WTC11 (cell line): ENCODE measurements around the gene KNDC1. TPM values are rescaled to one million over a fixed set of nuclear protein-coding genes. Genes with fewer than 3 reads are reported as not detected.

Experiments used
- ATAC-seq: fragments of 200-7000 bp; cut with Tn5 transposase; 2 replicates; pipeline ENCODE4 v1.10.0; 2021; ENCODE audit warnings: mild to moderate bottlenecking, moderate library complexity
- CTCF ChIA-PET: fragments of 300-600 bp; sonication (Branson Sonifier 250); formaldehyde crosslinking; loops from one replicate; lab custom pipeline; 2021; ENCODE audit warnings: antibody characterized with exemption; lab: Charles Lee
- POLR2A ChIA-PET: fragments of 350-600 bp; sonication (Branson Sonifier 250); formaldehyde crosslinking; loops from one replicate; lab custom pipeline; 2021; ENCODE audit warnings: antibody characterized with exemption; lab: Charles Lee
- DNase-seq: peaks from one replicate; pipeline ENCODE4 v3.0.0; 2021; ENCODE audit warnings: low spot score
- H3K27ac Mint-ChIP-seq: 2 replicates; pipeline ENCODE4 v1.8.0; 2021; ENCODE audit warnings: mixed read lengths
- H3K27me3 Mint-ChIP-seq: 2 replicates; pipeline ENCODE4 v1.8.0; 2021; ENCODE audit warnings: low read depth, mild to moderate bottlenecking, moderate library complexity, mixed read lengths
- H3K36me3 Mint-ChIP-seq: 2 replicates; pipeline ENCODE4 v1.8.0; 2021; ENCODE audit warnings: mixed read lengths
- H3K4me1 Mint-ChIP-seq: 2 replicates; pipeline ENCODE4 v1.8.0; 2022; ENCODE audit warnings: mixed read lengths
- H3K4me3 Mint-ChIP-seq: 2 replicates; pipeline ENCODE4 v1.8.0; 2021; ENCODE audit warnings: mild to moderate bottlenecking, moderate library complexity, mixed read lengths
- H3K9me3 Mint-ChIP-seq: 2 replicates; pipeline ENCODE4 v1.8.0; 2021; ENCODE audit warnings: mixed read lengths
- EMX1 ChIP-seq: fragments of 250-450 bp; sonication (Bioruptor Pico); IDR thresholded peaks from 2 replicates; pipeline ENCODE4 v1.8.0; 2021; ENCODE audit warnings: mild to moderate bottlenecking
- GABPB1 ChIP-seq: sonication (generic); formaldehyde crosslinking; IDR thresholded peaks from 2 replicates; pipeline ENCODE4 v1.8.1; 2023; ENCODE audit warnings: mild to moderate bottlenecking, missing genetic modification reagents
- GRHL2 ChIP-seq: fragments of 250-450 bp; sonication (Bioruptor Pico); IDR thresholded peaks from 2 replicates; pipeline ENCODE4 v1.8.0; 2022; ENCODE audit warnings: mild to moderate bottlenecking, moderate library complexity; ENCODE audit not compliant: insufficient replicate concordance, severe bottlenecking
- IRF2 ChIP-seq: sonication (generic); formaldehyde crosslinking; IDR thresholded peaks from 2 replicates; pipeline ENCODE4 v1.8.0; 2022; ENCODE audit warnings: low read depth, missing genetic modification reagents, borderline replicate concordance
- PRRX2 ChIP-seq: fragments of 250-450 bp; sonication (Bioruptor Pico); IDR thresholded peaks from 2 replicates; pipeline ENCODE4 v1.8.0; 2021; ENCODE audit warnings: mild to moderate bottlenecking
- SOX15 ChIP-seq: fragments of 250-450 bp; sonication (Bioruptor Pico); IDR thresholded peaks from 2 replicates; pipeline ENCODE4 v1.9.0; 2021; ENCODE audit warnings: mild to moderate bottlenecking
- SP1 ChIP-seq: sonication (generic); formaldehyde crosslinking; conservative IDR thresholded peaks from 2 replicates; pipeline ENCODE4 v1.8.1; 2022; ENCODE audit warnings: missing genetic modification reagents
- ZBTB21 ChIP-seq: sonication (generic); formaldehyde crosslinking; IDR thresholded peaks from 2 replicates; pipeline ENCODE4 v1.8.1; 2023; ENCODE audit warnings: mild to moderate bottlenecking, missing genetic modification reagents, borderline replicate concordance
- ZNF396 ChIP-seq: fragments of 250-450 bp; sonication (Bioruptor Pico); IDR thresholded peaks from 2 replicates; pipeline ENCODE4 v1.8.0; 2021; ENCODE audit warnings: mild to moderate bottlenecking, moderate library complexity, borderline replicate concordance
- total RNA-seq: library from RNA; stranded (reverse); gene quantifications from 3 replicates; pipeline ENCODE4 v1.2.3, GENCODE V29; 2021
- TF ChIP-seq, protein P1 (sequence below): fragments of 250-450 bp; sonication (Bioruptor Pico); IDR thresholded peaks from 2 replicates; pipeline ENCODE4 v1.8.0; 2021; ENCODE audit warnings: mild to moderate bottlenecking
- TF ChIP-seq, protein P2 (sequence below): sonication (generic); formaldehyde crosslinking; conservative IDR thresholded peaks from 2 replicates; pipeline ENCODE4 v1.8.1; 2023; ENCODE audit warnings: mild to moderate bottlenecking, low read depth, missing genetic modification reagents, moderate library complexity
- TF ChIP-seq, protein P3 (sequence below): fragments of 250-450 bp; sonication (Bioruptor Pico); IDR thresholded peaks from 2 replicates; pipeline ENCODE4 v2.1.2; 2022; ENCODE audit warnings: mild to moderate bottlenecking, moderate library complexity
- TF ChIP-seq, protein P4 (sequence below): sonication (generic); formaldehyde crosslinking; IDR thresholded peaks from 2 replicates; pipeline ENCODE4 v1.8.0; 2022; ENCODE audit warnings: mild to moderate bottlenecking, missing genetic modification reagents
- TF ChIP-seq, protein P5 (sequence below): sonication (generic); formaldehyde crosslinking; IDR thresholded peaks from 2 replicates; pipeline ENCODE4 v1.8.0; 2022; ENCODE audit warnings: mild to moderate bottlenecking, missing genetic modification reagents
- TF ChIP-seq, protein P6 (sequence below): sonication (generic); formaldehyde crosslinking; IDR thresholded peaks from 2 replicates; pipeline ENCODE4 v1.8.0; 2022; ENCODE audit warnings: missing genetic modification reagents

KNDC1 gene
- total RNA-seq, 1 experiment from 2014 or later: 26.6 TPM

DNA sequence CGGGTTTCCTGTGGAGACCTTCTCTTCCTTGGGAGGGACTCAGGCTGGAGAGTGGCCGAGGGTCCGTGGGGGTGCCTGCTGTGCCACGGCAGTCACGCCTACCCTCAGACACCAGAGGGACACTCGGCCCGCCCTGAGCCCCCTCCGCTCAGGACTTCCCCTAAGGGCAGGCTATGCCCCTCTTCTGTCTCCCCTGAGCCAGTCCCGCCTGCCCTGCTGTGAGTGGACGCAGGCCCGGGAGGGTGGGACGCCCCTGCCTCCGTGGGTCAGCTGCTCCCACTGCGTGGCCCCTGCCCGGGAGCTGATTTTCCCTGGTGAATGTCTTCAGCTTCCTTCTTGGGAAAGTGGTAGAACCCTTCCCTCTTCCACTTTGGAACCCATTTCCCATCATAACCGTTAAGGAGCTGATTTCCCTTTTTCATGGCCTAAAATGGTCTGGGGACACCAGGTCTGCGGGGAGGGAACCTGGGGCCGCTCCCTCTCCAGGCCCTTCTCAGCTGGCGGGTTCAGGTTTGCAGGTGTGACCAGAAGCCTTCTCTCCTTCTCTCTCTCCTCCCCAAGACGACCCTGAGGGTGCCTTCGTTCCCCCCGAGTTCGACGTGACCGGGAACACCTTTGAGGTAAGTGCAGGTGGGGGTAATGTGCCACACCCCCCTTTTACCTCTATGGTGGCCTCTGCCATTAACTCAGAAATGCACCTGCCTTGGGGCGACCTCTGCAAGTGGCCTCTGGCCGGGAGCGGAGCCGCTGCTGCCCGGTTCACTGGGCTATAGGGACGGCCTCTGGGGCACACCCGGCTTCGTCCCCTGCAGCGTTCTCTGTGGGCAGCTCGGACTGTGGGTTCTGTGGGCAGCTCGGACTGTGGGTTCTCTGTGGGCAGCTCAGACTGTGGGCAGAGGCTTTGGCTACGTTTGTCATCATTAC is 7.9 kb downstream of the KNDC1 start (continued):
- TF ChIP-seq, protein P1, sequence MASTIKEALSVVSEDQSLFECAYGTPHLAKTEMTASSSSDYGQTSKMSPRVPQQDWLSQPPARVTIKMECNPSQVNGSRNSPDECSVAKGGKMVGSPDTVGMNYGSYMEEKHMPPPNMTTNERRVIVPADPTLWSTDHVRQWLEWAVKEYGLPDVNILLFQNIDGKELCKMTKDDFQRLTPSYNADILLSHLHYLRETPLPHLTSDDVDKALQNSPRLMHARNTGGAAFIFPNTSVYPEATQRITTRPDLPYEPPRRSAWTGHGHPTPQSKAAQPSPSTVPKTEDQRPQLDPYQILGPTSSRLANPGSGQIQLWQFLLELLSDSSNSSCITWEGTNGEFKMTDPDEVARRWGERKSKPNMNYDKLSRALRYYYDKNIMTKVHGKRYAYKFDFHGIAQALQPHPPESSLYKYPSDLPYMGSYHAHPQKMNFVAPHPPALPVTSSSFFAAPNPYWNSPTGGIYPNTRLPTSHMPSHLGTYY (CRISPR knock-in tag): no peak
- no peak for TF ChIP-seq SP1 (CRISPR knock-in tag)

DNA sequence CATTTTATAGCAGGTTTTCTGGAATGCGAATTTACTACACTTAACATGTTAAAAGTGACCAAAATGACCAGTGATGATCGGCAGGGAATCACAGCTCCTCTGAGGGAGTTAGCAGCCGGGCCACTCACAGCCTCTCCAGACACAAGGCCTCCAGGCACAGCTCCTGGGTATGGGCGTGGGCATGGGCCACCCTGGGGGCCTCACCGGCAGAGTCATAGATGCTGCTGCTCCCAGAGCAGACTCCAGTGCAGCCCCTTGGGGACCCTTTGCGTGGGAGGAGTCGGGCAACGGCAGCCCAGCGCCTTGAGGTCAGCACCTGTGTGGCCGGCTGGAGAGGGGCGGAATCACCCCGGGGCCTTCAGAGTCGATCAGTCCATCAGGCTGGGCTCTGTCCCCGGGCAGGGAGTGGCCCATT is 8.6 kb downstream of the KNDC1 start:
- TF ChIP-seq ZBTB21 (CRISPR knock-in tag) (no peak), ZNF396 (CRISPR knock-in tag) (no peak), GABPB1 (CRISPR knock-in tag) (no peak), EMX1 (no peak), SP1 (CRISPR knock-in tag) (no peak), GRHL2 (CRISPR knock-in tag) (no peak), SOX15 (CRISPR knock-in tag) (no peak), IRF2 (CRISPR knock-in tag) (no peak), PRRX2 (no peak)
- TF ChIP-seq, protein P2, sequence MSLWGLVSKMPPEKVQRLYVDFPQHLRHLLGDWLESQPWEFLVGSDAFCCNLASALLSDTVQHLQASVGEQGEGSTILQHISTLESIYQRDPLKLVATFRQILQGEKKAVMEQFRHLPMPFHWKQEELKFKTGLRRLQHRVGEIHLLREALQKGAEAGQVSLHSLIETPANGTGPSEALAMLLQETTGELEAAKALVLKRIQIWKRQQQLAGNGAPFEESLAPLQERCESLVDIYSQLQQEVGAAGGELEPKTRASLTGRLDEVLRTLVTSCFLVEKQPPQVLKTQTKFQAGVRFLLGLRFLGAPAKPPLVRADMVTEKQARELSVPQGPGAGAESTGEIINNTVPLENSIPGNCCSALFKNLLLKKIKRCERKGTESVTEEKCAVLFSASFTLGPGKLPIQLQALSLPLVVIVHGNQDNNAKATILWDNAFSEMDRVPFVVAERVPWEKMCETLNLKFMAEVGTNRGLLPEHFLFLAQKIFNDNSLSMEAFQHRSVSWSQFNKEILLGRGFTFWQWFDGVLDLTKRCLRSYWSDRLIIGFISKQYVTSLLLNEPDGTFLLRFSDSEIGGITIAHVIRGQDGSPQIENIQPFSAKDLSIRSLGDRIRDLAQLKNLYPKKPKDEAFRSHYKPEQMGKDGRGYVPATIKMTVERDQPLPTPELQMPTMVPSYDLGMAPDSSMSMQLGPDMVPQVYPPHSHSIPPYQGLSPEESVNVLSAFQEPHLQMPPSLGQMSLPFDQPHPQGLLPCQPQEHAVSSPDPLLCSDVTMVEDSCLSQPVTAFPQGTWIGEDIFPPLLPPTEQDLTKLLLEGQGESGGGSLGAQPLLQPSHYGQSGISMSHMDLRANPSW (CRISPR knock-in tag): no peak
- TF ChIP-seq, protein P3, sequence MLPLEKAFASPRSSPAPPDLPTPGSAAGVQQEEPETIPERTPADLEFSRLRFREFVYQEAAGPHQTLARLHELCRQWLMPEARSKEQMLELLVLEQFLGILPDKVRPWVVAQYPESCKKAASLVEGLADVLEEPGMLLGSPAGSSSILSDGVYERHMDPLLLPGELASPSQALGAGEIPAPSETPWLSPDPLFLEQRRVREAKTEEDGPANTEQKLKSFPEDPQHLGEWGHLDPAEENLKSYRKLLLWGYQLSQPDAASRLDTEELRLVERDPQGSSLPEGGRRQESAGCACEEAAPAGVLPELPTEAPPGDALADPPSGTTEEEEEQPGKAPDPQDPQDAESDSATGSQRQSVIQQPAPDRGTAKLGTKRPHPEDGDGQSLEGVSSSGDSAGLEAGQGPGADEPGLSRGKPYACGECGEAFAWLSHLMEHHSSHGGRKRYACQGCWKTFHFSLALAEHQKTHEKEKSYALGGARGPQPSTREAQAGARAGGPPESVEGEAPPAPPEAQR: no peak
- TF ChIP-seq, protein P1 (CRISPR knock-in tag): no peak
- TF ChIP-seq, protein P4, sequence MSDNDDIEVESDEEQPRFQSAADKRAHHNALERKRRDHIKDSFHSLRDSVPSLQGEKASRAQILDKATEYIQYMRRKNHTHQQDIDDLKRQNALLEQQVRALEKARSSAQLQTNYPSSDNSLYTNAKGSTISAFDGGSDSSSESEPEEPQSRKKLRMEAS (CRISPR knock-in tag): no peak
- TF ChIP-seq, protein P5, sequence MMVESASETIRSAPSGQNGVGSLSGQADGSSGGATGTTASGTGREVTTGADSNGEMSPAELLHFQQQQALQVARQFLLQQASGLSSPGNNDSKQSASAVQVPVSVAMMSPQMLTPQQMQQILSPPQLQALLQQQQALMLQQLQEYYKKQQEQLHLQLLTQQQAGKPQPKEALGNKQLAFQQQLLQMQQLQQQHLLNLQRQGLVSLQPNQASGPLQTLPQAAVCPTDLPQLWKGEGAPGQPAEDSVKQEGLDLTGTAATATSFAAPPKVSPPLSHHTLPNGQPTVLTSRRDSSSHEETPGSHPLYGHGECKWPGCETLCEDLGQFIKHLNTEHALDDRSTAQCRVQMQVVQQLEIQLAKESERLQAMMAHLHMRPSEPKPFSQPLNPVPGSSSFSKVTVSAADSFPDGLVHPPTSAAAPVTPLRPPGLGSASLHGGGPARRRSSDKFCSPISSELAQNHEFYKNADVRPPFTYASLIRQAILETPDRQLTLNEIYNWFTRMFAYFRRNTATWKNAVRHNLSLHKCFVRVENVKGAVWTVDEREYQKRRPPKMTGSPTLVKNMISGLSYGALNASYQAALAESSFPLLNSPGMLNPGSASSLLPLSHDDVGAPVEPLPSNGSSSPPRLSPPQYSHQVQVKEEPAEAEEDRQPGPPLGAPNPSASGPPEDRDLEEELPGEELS (CRISPR knock-in tag): no peak
- TF ChIP-seq, protein P6, sequence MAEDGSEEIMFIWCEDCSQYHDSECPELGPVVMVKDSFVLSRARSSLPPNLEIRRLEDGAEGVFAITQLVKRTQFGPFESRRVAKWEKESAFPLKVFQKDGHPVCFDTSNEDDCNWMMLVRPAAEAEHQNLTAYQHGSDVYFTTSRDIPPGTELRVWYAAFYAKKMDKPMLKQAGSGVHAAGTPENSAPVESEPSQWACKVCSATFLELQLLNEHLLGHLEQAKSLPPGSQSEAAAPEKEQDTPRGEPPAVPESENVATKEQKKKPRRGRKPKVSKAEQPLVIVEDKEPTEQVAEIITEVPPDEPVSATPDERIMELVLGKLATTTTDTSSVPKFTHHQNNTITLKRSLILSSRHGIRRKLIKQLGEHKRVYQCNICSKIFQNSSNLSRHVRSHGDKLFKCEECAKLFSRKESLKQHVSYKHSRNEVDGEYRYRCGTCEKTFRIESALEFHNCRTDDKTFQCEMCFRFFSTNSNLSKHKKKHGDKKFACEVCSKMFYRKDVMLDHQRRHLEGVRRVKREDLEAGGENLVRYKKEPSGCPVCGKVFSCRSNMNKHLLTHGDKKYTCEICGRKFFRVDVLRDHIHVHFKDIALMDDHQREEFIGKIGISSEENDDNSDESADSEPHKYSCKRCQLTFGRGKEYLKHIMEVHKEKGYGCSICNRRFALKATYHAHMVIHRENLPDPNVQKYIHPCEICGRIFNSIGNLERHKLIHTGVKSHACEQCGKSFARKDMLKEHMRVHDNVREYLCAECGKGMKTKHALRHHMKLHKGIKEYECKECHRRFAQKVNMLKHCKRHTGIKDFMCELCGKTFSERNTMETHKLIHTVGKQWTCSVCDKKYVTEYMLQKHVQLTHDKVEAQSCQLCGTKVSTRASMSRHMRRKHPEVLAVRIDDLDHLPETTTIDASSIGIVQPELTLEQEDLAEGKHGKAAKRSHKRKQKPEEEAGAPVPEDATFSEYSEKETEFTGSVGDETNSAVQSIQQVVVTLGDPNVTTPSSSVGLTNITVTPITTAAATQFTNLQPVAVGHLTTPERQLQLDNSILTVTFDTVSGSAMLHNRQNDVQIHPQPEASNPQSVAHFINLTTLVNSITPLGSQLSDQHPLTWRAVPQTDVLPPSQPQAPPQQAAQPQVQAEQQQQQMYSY (CRISPR knock-in tag): no peak
- Mint-ChIP-seq H3K36me3 (peaks cover 23% of the 10 kb centered on the region), H3K27ac (no peak overlapping the region), H3K4me1 (peaks cover 4% of the 10 kb centered on the region; the same call in 1 of the 2 replicates), H3K27me3 (no peaks in the 10 kb centered on the region), H3K4me3 (no peak overlapping the region), H3K9me3 (0 out of 2 replicates have a peak, but pooled peaks cover 4% of the 10 kb centered on the region)
- ATAC-seq (no peak), DNase-seq (no peak)
- POLR2A ChIA-PET: no interaction called here
- CTCF ChIA-PET: no interaction called here
